OCI-LY1 (cell line): ENCODE measurements around the gene IRAG1.

Experiments
- EZH2 ChIP-seq: fragments of 200-600 bp; sonication (generic), shearing (Covaris generic); IDR thresholded peaks from 2 replicates; pipeline ENCODE4 v1.8.0; 2017; ENCODE audit warnings: borderline replicate concordance, mixed run types, mild to moderate bottlenecking, antibody characterized with exemption, low read length, moderate library complexity, mixed read lengths
- TF ChIP-seq, protein P1 (sequence below): fragments of 200-600 bp; sonication (generic), shearing (Covaris generic); IDR thresholded peaks from 2 replicates; pipeline ENCODE4 v1.5.1; 2017; ENCODE audit warnings: mild to moderate bottlenecking, antibody characterized with exemption, low read length, moderate library complexity, mixed read lengths

DNA sequence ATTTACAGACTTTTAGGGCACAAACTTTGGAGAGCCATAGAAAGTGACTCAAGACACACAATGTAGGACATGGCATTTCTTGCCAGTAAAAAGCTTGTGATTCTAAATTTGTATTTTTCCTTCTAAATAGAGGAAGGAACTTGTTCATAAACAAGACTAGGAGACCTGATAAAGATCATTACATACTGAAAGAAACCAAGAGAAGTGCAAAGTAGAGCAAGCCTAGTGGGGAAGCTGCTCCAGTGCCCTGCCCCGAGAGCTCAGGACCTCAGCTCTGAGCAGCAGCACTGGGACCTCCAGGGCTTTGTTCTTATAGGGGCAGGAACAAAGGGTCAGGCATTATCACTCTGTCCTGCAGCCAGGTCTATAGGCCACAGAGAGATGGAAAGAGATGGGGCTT, 7.2 kb downstream of the IRAG1 start:
- no peak for TF ChIP-seq EZH2
- TF ChIP-seq, protein P1, sequence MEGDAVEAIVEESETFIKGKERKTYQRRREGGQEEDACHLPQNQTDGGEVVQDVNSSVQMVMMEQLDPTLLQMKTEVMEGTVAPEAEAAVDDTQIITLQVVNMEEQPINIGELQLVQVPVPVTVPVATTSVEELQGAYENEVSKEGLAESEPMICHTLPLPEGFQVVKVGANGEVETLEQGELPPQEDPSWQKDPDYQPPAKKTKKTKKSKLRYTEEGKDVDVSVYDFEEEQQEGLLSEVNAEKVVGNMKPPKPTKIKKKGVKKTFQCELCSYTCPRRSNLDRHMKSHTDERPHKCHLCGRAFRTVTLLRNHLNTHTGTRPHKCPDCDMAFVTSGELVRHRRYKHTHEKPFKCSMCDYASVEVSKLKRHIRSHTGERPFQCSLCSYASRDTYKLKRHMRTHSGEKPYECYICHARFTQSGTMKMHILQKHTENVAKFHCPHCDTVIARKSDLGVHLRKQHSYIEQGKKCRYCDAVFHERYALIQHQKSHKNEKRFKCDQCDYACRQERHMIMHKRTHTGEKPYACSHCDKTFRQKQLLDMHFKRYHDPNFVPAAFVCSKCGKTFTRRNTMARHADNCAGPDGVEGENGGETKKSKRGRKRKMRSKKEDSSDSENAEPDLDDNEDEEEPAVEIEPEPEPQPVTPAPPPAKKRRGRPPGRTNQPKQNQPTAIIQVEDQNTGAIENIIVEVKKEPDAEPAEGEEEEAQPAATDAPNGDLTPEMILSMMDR: no peak
